ENCODE data around the gene TBC1D2B. TPM values are rescaled to one million over a fixed set of nuclear protein-coding genes. Genes with fewer than 3 reads are reported as not detected.

The TBC1D2B gene
- total and polyA plus RNA-seq, 2 donors (not counting 3 experiments of a cell fraction or from before 2014, with no cell fraction given), result 30.8 to 46.1 TPM

- FAIRE-seq (no peak), DNase-seq (ENCODE audit: low read depth, low spot score) (no peak)
- BruUV-seq (replicated peaks), result no TSS peak
- H3K9me3 ChIP-seq (replicated peaks; ENCODE audit: control insufficient read depth, insufficient read depth, low read length), result no peaks in the 10 kb centered on the region
- no peaks in the 10 kb centered on the region for H3K27me3 ChIP-seq (ENCODE audit: control insufficient read depth in 2 of 2, insufficient read depth in 2 of 2, low read length in 2 of 2)
- no peak overlapping the region for H2AFZ ChIP-seq (ENCODE audit: low read depth, low read length)
- no peak overlapping the region for H3K27ac ChIP-seq (ENCODE audit: insufficient read depth, low read depth, low read length)
- H3K9me1 ChIP-seq (replicated peaks; ENCODE audit: control insufficient read depth, extremely low read depth, insufficient read depth, low read length), result no peaks in the 10 kb centered on the region
- no peak overlapping the region for H3K4me2 ChIP-seq (ENCODE audit: insufficient read depth, low read length)
- dilution Hi-C loops (cut with MboI; ENCODE audit: extremely low pct_ligation_motif_present, low sequenced_read_pairs), result no loop called here
- H3K4me1 ChIP-seq (ENCODE audit: control insufficient read depth, extremely low read depth, insufficient read depth, low read length), result peaks cover 64% of the 10 kb centered on the region
- TF ChIP-seq EZH2 (IDR thresholded peaks at IDR 0.05; ENCODE audit: borderline replicate concordance, low read depth, low read length, severe bottlenecking) (no peak), MYC (IDR thresholded peaks at IDR 0.05; ENCODE audit: low read depth, low read length) (no peak), CTCF (IDR thresholded peaks at IDR 0.05; ENCODE audit: extremely low read depth in 1 of 2, insufficient read depth in 1 of 2, low read depth in 1 of 2, low read length in 2 of 2) (no peak), POLR2A (IDR thresholded peaks at IDR 0.05; ENCODE audit: low read depth, low read length) (no peak)
- intact Hi-C loops (cut with micrococcal nuclease), result no loop called here
- H3K79me2 ChIP-seq (ENCODE audit: control insufficient read depth, insufficient read depth, low read length), result peaks cover 50% of the 10 kb centered on the region
- no peak overlapping the region for H3K9ac ChIP-seq (replicated peaks; ENCODE audit: extremely low read depth, insufficient read depth, low read length)
- CTCF ChIA-PET, result no interaction called here
- H3K36me3 ChIP-seq (ENCODE audit: control insufficient read depth in 2 of 2, extremely low read depth in 1 of 2, insufficient read depth in 2 of 2, low read length in 2 of 2), result no peaks in the 10 kb centered on the region
- H4K20me1 ChIP-seq (replicated peaks; ENCODE audit: control insufficient read depth, extremely low read depth, insufficient read depth, low read length), result no peaks in the 10 kb centered on the region
- POLR2A ChIA-PET, result no interaction called here
- no peak overlapping the region for H3K4me3 ChIP-seq (replicated peaks in 1 of 3; ENCODE audit: insufficient read depth in 1 of 3, low read depth in 1 of 3, low read length in 3 of 3)
These were observed 22.5 kb downstream of the TBC1D2B start for GRCh38 chr15:78054966-78055365.

GRCh38 chr15:78054518-78054917, 23.0 kb downstream of the TBC1D2B start:
- Histone ChIP-seq H3K9ac (replicated peaks; ENCODE audit: extremely low read depth, insufficient read depth, low read length) (no peak overlapping the region), H3K4me1 (ENCODE audit: control insufficient read depth, extremely low read depth, insufficient read depth, low read length) (peaks cover 65% of the 10 kb centered on the region), H3K36me3 (ENCODE audit: control insufficient read depth in 2 of 2, extremely low read depth in 1 of 2, insufficient read depth in 2 of 2, low read length in 2 of 2) (no peaks in the 10 kb centered on the region), H3K27ac (ENCODE audit: insufficient read depth, low read depth, low read length) (no peak overlapping the region), H3K79me2 (ENCODE audit: control insufficient read depth, insufficient read depth, low read length) (peaks cover 48% of the 10 kb centered on the region), H3K4me2 (ENCODE audit: insufficient read depth, low read length) (no peak overlapping the region), H3K4me3 (replicated peaks in 1 of 3; ENCODE audit: insufficient read depth in 1 of 3, low read depth in 1 of 3, low read length in 3 of 3) (no peak overlapping the region), H4K20me1 (replicated peaks; ENCODE audit: control insufficient read depth, extremely low read depth, insufficient read depth, low read length) (no peaks in the 10 kb centered on the region), H3K9me3 (replicated peaks; ENCODE audit: control insufficient read depth, insufficient read depth, low read length) (no peaks in the 10 kb centered on the region), H2AFZ (ENCODE audit: low read depth, low read length) (no peak overlapping the region), H3K9me1 (replicated peaks; ENCODE audit: control insufficient read depth, extremely low read depth, insufficient read depth, low read length) (no peaks in the 10 kb centered on the region), H3K27me3 (ENCODE audit: control insufficient read depth in 2 of 2, insufficient read depth in 2 of 2, low read length in 2 of 2) (no peaks in the 10 kb centered on the region)
- CTCF ChIA-PET, result interaction anchor here (1.0 kb wide), 1 partner anchor 19 kb away, joined by 4 read pairs; no protein-coding TSS in a partner anchor
- POLR2A ChIA-PET, result no interaction called here
- no peak for FAIRE-seq
- DNase-seq (ENCODE audit: low read depth, low spot score), result no peak
- intact Hi-C loops (cut with micrococcal nuclease), result no loop called here
- dilution Hi-C loops (cut with MboI; ENCODE audit: extremely low pct_ligation_motif_present, low sequenced_read_pairs), result no loop called here
- no TSS peak for BruUV-seq (replicated peaks)
- no peak for TF ChIP-seq MYC (IDR thresholded peaks at IDR 0.05; ENCODE audit: low read depth, low read length)
- no peak for TF ChIP-seq FOS (IDR thresholded peaks at IDR 0.05; ENCODE audit: borderline replicate concordance, insufficient read depth, low read length)
- no peak for TF ChIP-seq JUN (IDR thresholded peaks at IDR 0.05; ENCODE audit: borderline replicate concordance, insufficient read depth, insufficient read length, low read depth)
- no peak for TF ChIP-seq POLR2AphosphoS5 (IDR thresholded peaks at IDR 0.05; ENCODE audit: insufficient read depth, low read depth, low read length)
- no peak for TF ChIP-seq CTCF (IDR thresholded peaks at IDR 0.05; ENCODE audit: extremely low read depth in 1 of 2, insufficient read depth in 1 of 2, low read depth in 1 of 2, low read length in 2 of 2)
- TF ChIP-seq MAX (IDR thresholded peaks at IDR 0.05; ENCODE audit: insufficient read depth, insufficient read length), result no peak
- no peak for TF ChIP-seq POLR2A (IDR thresholded peaks at IDR 0.05; ENCODE audit: low read depth, low read length)
- TF ChIP-seq GATA2 (IDR thresholded peaks at IDR 0.05; ENCODE audit: insufficient read depth, insufficient read length, low read depth, low read length), result no peak
- no peak for TF ChIP-seq EZH2 (IDR thresholded peaks at IDR 0.05; ENCODE audit: borderline replicate concordance, low read depth, low read length, severe bottlenecking)

All from endothelial cell of umbilical vein (primary cell).